Measurements from ENCODE around the gene COPA.

DNA sequence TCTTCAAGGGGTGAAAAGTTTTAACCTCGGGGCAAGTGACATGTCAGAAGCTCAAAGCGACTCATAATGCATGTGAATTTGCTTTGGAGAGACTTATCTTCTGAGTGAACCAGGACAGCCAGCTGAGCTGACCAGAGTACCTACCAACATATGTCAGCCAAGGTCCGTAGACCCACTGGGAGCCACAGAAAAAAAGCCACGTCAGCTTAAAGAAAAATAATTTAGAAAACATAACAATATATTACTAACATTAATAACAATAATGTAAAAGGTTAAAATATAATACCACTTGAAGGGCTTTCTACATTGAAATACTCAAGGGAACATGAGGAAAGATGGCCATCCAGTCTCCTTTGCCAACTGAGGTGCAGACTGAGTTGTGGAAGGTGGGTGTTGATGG is 65.1 kb downstream of the COPA start:
- TF ChIP-seq, protein P1, sequence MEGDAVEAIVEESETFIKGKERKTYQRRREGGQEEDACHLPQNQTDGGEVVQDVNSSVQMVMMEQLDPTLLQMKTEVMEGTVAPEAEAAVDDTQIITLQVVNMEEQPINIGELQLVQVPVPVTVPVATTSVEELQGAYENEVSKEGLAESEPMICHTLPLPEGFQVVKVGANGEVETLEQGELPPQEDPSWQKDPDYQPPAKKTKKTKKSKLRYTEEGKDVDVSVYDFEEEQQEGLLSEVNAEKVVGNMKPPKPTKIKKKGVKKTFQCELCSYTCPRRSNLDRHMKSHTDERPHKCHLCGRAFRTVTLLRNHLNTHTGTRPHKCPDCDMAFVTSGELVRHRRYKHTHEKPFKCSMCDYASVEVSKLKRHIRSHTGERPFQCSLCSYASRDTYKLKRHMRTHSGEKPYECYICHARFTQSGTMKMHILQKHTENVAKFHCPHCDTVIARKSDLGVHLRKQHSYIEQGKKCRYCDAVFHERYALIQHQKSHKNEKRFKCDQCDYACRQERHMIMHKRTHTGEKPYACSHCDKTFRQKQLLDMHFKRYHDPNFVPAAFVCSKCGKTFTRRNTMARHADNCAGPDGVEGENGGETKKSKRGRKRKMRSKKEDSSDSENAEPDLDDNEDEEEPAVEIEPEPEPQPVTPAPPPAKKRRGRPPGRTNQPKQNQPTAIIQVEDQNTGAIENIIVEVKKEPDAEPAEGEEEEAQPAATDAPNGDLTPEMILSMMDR (IDR thresholded peaks at IDR 0.05; ENCODE audit: poor library complexity): no peak
- TF ChIP-seq EZH2 (IDR thresholded peaks at IDR 0.05; ENCODE audit: borderline replicate concordance): no peak

Data from hepatocyte (in vitro differentiated cells).